Articular chondrocyte of knee joint (primary cell): ENCODE measurements around the gene SEL1L3. TPM values are rescaled to one million over a fixed set of nuclear protein-coding genes. Genes with fewer than 3 reads are reported as not detected.

Experiments used
- small RNA-seq: library from RNA; depleted of rRNA; stranded (forward); fragments of <200 nt; gene quantifications from one replicate; pipeline ENCODE3, GENCODE V24; 2012
- total RNA-seq: library from RNA; depleted of rRNA; stranded (reverse); fragments of >200 nt; gene quantifications from 2 replicates; pipeline ENCODE4 v1.2.3, GENCODE V29; 2012

SEL1L3 gene
- total RNA-seq = 9.0 and 11.5 TPM in 2 replicates

DNA sequence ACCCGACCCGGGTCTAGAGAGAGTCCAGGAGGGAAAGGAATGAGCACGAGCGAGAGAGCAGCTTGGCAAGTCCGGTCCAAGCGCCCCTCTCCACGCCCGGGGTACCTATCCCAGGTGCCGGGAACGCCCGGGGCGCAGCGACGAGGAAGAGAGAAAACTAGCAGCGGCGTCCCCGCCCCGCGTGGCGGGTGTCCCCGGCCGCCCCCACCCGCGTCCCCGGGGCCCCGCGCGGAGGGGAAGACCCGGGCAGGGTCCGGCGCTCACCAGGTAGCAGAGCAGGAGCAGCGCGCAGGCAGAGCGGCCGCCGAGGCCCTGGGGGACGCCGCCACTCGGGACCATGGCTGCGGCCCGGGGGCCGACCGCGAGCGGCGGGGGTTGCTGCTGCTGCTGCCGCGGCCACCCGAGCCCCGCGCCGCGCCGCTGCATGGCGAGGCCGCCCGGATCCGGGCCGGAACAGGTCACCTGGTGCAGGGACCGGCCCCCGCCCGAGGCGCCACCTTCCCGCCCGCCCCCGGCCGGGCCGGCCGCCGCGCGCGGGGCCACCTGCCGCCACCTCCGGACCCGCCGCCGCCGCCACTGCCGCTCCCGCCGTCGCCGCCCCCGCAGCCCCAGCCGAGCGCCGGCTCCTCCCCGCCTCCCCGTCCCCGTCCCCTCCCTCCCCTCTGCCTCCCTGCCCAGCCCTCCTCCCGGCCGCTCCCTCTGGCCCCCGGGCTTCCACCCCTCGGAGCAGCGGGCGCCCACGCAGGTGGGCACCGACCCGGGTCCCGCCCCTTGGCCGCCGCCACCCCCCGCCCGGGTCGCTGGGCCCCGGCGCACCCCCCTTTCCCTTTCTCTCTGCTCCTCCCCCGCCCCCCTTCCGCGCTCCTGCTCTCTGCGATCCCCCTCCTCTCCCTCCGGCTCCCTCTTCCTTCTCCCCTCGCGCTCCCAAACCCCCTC lies at the start of gene SEL1L3:
Gene SEL1L3 (minus strand): TSS at position 578 of the 936 bp plus-strand sequence. CDS start 152 bp downstream, at position 426.

Small RNAs within 50 kb of the gene (small RNA-seq; reads per million reads assigned to genes)
- not detected for gene MTND4LP22

Other genes starting within 250 kb of the SEL1L3 start
- gene SLC34A2, start 207.1 kb downstream of the SEL1L3 start, total RNA-seq = not detected in 2 replicates
- gene SMIM20, start 51.2 kb upstream of the SEL1L3 start, total RNA-seq = 41.0 and 45.1 TPM in 2 replicates